Measurements from ENCODE around the gene NFATC3. TPM values are rescaled to one million over a fixed set of nuclear protein-coding genes. Genes with fewer than 3 reads are reported as not detected.

Gene NFATC3
- total RNA-seq, 4 donors from 2014 or later: 28.2 to 49.2 (median 31.9) TPM

DNA sequence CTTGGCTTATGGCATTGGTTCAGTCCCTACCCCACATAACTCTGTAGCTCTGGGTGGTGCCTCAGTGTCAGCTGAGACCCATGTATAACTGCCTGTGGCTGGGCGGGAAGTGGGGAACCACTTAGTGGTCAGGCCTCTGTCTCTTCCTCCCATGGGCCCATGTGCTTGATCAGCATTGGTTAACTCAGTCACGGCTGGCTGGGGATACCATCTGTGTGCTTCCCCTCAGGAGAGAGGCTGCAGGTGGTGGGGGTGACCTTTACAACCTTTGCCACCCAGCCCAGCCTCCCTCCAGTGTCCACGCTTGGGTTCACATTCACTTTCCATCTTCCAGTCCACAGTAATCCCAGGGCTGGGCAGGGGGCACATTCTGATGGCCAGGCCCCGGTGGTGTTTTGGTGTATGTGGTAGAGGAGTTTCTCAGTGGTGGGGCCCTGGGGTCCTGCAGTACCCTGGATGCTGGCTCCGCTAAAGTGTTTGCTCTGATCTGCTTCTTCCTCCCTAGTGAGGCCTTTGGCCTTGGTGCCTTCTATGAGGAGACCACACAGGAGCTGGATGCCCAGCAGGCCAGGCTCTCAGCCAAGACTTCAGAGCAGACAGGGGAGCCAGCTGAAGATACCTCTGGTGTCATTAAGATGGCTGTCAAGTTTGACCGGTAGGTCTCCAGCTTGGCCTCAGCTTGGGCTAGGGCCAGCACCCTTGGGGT is 10.2 kb upstream of the NFATC3 start:
- TF ChIP-seq, protein P1, sequence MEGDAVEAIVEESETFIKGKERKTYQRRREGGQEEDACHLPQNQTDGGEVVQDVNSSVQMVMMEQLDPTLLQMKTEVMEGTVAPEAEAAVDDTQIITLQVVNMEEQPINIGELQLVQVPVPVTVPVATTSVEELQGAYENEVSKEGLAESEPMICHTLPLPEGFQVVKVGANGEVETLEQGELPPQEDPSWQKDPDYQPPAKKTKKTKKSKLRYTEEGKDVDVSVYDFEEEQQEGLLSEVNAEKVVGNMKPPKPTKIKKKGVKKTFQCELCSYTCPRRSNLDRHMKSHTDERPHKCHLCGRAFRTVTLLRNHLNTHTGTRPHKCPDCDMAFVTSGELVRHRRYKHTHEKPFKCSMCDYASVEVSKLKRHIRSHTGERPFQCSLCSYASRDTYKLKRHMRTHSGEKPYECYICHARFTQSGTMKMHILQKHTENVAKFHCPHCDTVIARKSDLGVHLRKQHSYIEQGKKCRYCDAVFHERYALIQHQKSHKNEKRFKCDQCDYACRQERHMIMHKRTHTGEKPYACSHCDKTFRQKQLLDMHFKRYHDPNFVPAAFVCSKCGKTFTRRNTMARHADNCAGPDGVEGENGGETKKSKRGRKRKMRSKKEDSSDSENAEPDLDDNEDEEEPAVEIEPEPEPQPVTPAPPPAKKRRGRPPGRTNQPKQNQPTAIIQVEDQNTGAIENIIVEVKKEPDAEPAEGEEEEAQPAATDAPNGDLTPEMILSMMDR (IDR thresholded peaks at IDR 0.05): no peak
- no peak for TF ChIP-seq POLR2A (IDR thresholded peaks at IDR 0.05)
- intact Hi-C loops (cut with DNase I; ENCODE audit: low total_unique reads): no loop called here
- no peak for DNase-seq (ENCODE audit: low spot score in 2 of 2)
- WGBS, 2 donors: 81 to 92% methylated on average over 6 of the region's 6 CpGs
- no peak overlapping the region for H3K4me3 ChIP-seq (ENCODE audit: low read depth, poor library complexity, severe bottlenecking)

DNA sequence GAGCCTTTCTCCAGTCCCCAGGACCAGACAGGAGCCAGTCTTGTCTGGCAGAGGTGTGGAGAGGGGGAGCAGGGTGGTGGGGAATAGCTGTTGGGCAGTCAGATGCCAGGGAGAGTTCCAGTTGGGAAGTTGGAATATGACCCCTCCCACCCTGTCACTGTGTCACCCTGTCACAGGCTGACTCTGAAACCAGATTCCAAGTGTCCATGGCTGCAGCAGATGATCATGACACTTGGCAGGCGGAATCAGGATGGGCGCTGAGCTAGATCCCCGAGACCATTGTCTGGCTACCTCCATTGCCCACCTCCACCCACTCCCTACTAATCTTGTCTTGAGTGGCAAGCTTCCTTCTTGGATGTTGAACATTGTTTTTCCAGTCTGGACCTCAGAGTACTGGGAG is 9.2 kb upstream of the NFATC3 start:
- H3K4me3 ChIP-seq (ENCODE audit: low read depth, poor library complexity, severe bottlenecking): no peak overlapping the region
- TF ChIP-seq, protein P1 (IDR thresholded peaks at IDR 0.05): no peak
- TF ChIP-seq POLR2A (IDR thresholded peaks at IDR 0.05): no peak
- intact Hi-C loops (cut with DNase I; ENCODE audit: low total_unique reads): no loop called here
- 96 to 97% methylated on average over 3 of the region's 3 CpGs for WGBS, 2 donors
- DNase-seq (ENCODE audit: low spot score in 2 of 2): no peak

DNA sequence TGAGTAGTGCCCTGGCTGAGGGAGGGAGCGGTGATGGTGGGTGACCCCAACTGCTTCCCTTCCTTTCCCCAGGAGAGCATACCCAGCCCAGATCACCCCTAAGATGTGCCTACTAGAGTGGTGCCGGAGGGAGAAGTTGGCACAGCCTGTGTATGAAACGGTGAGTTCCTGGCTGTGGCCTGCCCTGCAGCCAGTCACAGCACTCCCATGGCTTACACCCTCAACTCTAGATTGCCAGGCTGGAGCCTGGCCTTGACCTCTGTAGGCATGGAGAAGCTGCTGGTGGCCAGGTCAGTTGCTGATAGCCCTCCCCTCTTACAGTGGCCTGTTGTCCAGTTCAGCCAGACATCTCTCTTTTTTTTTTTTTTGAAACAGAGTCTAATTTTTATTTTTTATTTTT is 8.6 kb upstream of the NFATC3 start:
- TF ChIP-seq POLR2A (IDR thresholded peaks at IDR 0.05): no peak
- TF ChIP-seq, protein P1 (IDR thresholded peaks at IDR 0.05): no peak
- H3K4me3 ChIP-seq (ENCODE audit: low read depth, poor library complexity, severe bottlenecking): no peak overlapping the region
- 81 to 89% methylated on average over 3 of the region's 3 CpGs for WGBS, 2 donors
- DNase-seq (ENCODE audit: low spot score in 2 of 2): peak in 1 of 2 donors; percentile 60
- intact Hi-C loops (cut with DNase I; ENCODE audit: low total_unique reads): no loop called here

DNA sequence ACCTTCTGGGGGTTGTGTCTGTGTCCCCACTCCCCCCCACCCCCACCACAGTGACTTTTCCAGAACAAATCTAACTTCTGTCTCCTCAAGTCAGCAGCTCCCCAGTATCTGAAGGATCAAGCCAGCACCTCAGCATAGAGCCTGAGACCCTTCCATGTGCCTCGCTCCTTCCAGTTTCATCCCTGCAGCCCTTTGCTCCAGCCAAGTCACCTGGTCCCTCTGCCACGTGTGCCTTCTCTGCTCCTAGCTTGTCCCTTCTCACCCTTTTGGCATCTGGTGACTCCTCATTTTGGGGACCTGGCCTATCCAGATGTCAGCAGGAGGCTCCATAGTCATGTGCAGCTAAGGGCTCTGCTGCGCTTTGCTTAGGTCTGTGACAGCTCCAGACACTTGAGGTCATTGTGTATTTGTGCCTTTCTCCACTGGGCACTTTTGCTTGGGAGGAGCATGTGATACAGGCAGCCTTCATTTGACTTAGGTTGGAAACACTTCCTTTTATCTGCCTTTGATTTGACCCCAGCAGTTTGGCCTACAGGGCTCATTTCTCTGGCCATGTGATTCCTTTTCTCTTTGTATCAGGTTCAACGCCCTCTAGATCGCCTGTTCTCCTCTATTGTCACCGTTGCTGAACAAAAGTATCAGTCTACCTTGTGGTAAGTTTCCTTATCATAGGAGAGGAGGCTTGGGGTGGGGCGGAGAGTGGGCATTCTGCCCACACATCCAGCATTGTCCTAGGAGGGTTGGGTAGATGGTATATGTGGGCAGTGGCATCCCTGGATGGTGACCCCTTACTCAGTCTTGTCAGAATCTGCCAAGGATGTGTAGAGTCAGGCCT is 7.1 kb upstream of the NFATC3 start:
- TF ChIP-seq POLR2A (IDR thresholded peaks at IDR 0.05): no peak
- peak in 1 of 2 donors; percentile 70 for DNase-seq (ENCODE audit: low spot score in 2 of 2)
- intact Hi-C loops (cut with DNase I; ENCODE audit: low total_unique reads): no loop called here
- H3K4me3 ChIP-seq (ENCODE audit: low read depth, poor library complexity, severe bottlenecking): no peak overlapping the region
- 86 to 87% methylated on average over 7 of the region's 7 CpGs for WGBS, 2 donors

DNA sequence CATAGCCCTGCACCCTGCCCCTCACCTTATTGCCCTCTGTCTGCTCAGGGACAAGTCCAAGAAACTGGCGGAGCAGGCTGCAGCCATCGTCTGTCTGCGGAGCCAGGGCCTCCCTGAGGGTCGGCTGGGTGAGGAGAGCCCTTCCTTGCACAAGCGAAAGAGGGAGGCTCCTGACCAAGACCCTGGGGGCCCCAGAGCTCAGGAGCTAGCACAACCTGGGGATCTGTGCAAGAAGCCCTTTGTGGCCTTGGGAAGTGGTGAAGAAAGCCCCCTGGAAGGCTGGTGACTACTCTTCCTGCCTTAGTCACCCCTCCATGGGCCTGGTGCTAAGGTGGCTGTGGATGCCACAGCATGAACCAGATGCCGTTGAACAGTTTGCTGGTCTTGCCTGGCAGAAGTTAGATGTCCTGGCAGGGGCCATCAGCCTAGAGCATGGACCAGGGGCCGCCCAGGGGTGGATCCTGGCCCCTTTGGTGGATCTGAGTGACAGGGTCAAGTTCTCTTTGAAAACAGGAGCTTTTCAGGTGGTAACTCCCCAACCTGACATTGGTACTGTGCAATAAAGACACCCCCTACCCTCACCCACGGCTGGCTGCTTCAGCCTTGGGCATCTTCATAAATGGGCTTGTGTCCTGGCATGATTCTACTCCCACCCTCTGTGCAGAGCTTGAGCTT is 6.3 kb upstream of the NFATC3 start:
- TF ChIP-seq, protein P1 (IDR thresholded peaks at IDR 0.05): no peak
- TF ChIP-seq POLR2A (IDR thresholded peaks at IDR 0.05): no peak
- DNase-seq (ENCODE audit: low spot score in 2 of 2): peak in 1 of 2 donors; percentile 82
- H3K4me3 ChIP-seq (ENCODE audit: low read depth, poor library complexity, severe bottlenecking): no peak overlapping the region
- intact Hi-C loops (cut with DNase I; ENCODE audit: low total_unique reads): no loop called here
- 92 to 94% methylated on average over 6 to 8 of the region's 8 CpGs for WGBS, 2 donors

DNA sequence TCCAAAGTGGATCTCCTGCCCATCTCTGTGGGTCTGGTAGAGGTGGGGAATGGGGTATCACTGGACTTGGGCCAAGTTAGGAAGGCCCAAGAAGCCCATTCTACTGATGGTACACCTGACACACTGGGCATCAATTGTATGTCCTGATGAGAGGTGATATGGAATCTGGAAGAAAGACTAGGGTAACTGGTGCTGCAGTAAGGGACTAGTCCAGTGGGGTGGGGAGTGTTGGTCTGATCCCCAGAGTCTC is 5.9 kb upstream of the NFATC3 start:
- TF ChIP-seq, protein P1 (IDR thresholded peaks at IDR 0.05): no peak
- TF ChIP-seq POLR2A (IDR thresholded peaks at IDR 0.05): no peak
- H3K4me3 ChIP-seq (ENCODE audit: low read depth, poor library complexity, severe bottlenecking): no peak overlapping the region
- intact Hi-C loops (cut with DNase I; ENCODE audit: low total_unique reads): no loop called here
- no peak for DNase-seq (ENCODE audit: low spot score in 2 of 2)
